Skeletal muscle satellite cell (primary cell): ENCODE measurements around the gene FCHSD1.

Source experiments
- H3K27me3 ChIP-seq: 2 replicates; pipeline ENCODE4 v1.7.0; 2013; ENCODE audit warnings: low read length; ENCODE audit not compliant: control insufficient read depth, insufficient read depth
- H3K36me3 ChIP-seq: 2 replicates; pipeline ENCODE4 v1.7.0; 2013; ENCODE audit warnings: mild to moderate bottlenecking, control low read depth, low read length; ENCODE audit not compliant: insufficient read depth
- H3K4me1 ChIP-seq: 2 replicates; pipeline ENCODE4 v1.7.0; 2013; ENCODE audit warnings: low read length; ENCODE audit not compliant: control insufficient read depth, insufficient read depth
- H3K4me2 ChIP-seq: 2 replicates; pipeline ENCODE4 v1.7.0; 2013; ENCODE audit warnings: mild to moderate bottlenecking, low read length
- H3K4me3 ChIP-seq: 2 replicates; pipeline ENCODE4 v1.7.0; 2013; ENCODE audit warnings: low read length
- H3K9ac ChIP-seq: 2 replicates; pipeline ENCODE4 v1.7.0; 2013; ENCODE audit warnings: mild to moderate bottlenecking, low read depth, low read length, moderate library complexity
- H3K9me3 ChIP-seq: replicated peaks from 2 replicates; pipeline ENCODE4 v1.7.0; 2013; ENCODE audit warnings: mild to moderate bottlenecking, control low read depth, low read length

The FCHSD1 gene

GRCh38 chr5:141638771-141639170 is 12.4 kb downstream of the FCHSD1 start:
- Histone ChIP-seq H3K4me2 (no peak overlapping the region), H3K27me3 (no peaks in the 10 kb centered on the region), H3K9me3 (no peaks in the 10 kb centered on the region), H3K36me3 (peaks cover 21% of the 10 kb centered on the region), H3K9ac (no peak overlapping the region), H3K4me1 (peaks cover 28% of the 10 kb centered on the region), H3K4me3 (no peak overlapping the region)

GRCh38 chr5:141637767-141638419 is 13.3 kb downstream of the FCHSD1 start:
- peaks cover 28% of the 10 kb centered on the region for H3K4me1 ChIP-seq
- no peaks in the 10 kb centered on the region for H3K27me3 ChIP-seq
- peak overlapping the region; percentile 90 for H3K4me3 ChIP-seq
- peak overlapping the region; percentile 89 for H3K9ac ChIP-seq
- H3K9me3 ChIP-seq = no peaks in the 10 kb centered on the region
- peak overlapping the region; percentile 94 for H3K4me2 ChIP-seq
- H3K36me3 ChIP-seq = peaks cover 17% of the 10 kb centered on the region

- no peaks in the 10 kb centered on the region for H3K27me3 ChIP-seq
- H3K9ac ChIP-seq = peak overlapping the region; percentile 89
- H3K4me1 ChIP-seq = peaks cover 28% of the 10 kb centered on the region
- H3K36me3 ChIP-seq = peaks cover 18% of the 10 kb centered on the region
- H3K4me3 ChIP-seq = peak overlapping the region; percentile 90
- H3K4me2 ChIP-seq = peak overlapping the region; percentile 94
- no peaks in the 10 kb centered on the region for H3K9me3 ChIP-seq
These were observed 14.0 kb downstream of the FCHSD1 start for GRCh38 chr5:141637123-141637766.

GRCh38 chr5:141636413-141637122 is 14.7 kb downstream of the FCHSD1 start, which contains the start of the genes HDAC3 and RELL2:
HDAC3 (minus strand) TSS chr5:141636849; CDS start chr5:141636790, 59 bp downstream.
RELL2 (plus strand) TSS chr5:141636997; CDS start chr5:141638226, 1,229 bp downstream.
- Histone ChIP-seq H3K4me1 (peaks cover 21% of the 10 kb centered on the region), H3K4me3 (peak within 1 kb of the TSS; percentile 90), H3K9me3 (no peaks in the 10 kb centered on the region), H3K27me3 (no peaks in the 10 kb centered on the region), H3K9ac (peak within 1 kb of the TSS; percentile 89), H3K36me3 (peaks cover 15% of the 10 kb centered on the region), H3K4me2 (peak within 1 kb of the TSS; percentile 94)

GRCh38 chr5:141636106-141636412 is 15.2 kb downstream of the FCHSD1 start:
- H3K4me1 ChIP-seq = peaks cover 19% of the 10 kb centered on the region
- H3K27me3 ChIP-seq = no peaks in the 10 kb centered on the region
- H3K4me2 ChIP-seq = peak overlapping the region; percentile 94
- H3K9me3 ChIP-seq = no peaks in the 10 kb centered on the region
- H3K9ac ChIP-seq = peak overlapping the region; percentile 89
- H3K36me3 ChIP-seq = peaks cover 16% of the 10 kb centered on the region
- H3K4me3 ChIP-seq = peak overlapping the region; percentile 90

DNA sequence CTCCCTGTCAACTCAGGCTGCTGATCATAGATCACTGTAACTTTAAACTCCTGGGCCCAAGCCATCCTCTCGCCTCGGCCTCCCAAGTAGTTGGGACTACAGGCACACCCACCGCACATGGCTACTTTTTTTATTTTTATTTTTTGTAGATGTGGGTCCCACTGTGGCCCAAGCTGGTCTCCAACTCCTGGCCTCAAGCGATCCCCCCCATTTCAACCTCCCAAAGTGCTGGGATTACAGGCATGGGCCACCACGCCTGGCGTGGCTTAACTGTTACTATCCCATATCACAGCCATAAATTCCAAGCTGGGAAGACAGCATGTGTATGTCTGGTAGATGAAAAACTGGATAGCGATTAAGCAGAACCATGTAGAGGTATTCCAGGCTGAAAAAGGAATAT is 15.6 kb downstream of the FCHSD1 start:
- no peaks in the 10 kb centered on the region for H3K27me3 ChIP-seq
- H3K4me1 ChIP-seq = peaks cover 19% of the 10 kb centered on the region
- H3K36me3 ChIP-seq = peaks cover 15% of the 10 kb centered on the region
- peak overlapping the region; percentile 89 for H3K9ac ChIP-seq
- no peaks in the 10 kb centered on the region for H3K9me3 ChIP-seq
- H3K4me2 ChIP-seq = peak overlapping the region; percentile 94
- peak overlapping the region; percentile 90 for H3K4me3 ChIP-seq

GRCh38 chr5:141634720-141635119 is 16.5 kb downstream of the FCHSD1 start:
- H3K36me3 ChIP-seq = peaks cover 24% of the 10 kb centered on the region
- no peak overlapping the region for H3K4me3 ChIP-seq

DNA sequence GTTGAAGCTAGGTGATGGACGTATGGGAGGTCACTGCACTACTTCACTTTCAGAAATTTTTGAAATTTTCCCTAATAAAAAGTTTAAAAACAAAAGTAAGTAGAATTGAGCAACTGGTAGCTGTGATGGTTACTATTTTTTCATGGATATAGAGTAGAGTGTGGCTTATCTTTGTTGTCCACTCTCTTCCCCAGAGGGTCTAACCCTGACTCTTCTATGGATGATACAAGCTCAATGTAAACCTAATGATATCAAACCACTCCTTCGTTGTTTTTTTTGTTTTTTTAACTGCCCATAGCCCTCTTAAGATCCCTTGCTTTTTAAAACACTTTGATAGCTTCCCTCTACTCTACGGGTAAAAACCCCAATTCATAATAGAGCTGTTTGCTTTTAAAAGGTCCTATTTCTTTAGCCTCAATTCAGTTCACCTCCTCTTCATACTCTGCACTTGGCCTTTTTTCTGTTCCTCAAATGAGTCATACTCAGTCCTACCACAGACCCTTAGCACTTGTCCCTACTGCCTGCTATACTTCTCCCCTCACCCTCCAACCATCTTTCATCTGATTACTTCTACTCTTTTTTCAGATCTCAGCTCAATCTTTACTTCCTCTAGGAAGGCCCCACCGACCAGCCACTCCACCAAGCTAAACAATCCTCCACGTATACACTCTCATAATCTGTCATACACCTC is 17.2 kb downstream of the FCHSD1 start:
- no peak overlapping the region for H3K4me3 ChIP-seq

More at GRCh38 chr5:141634720-141635119, 16.5 kb downstream of the FCHSD1 start:
- H3K9ac ChIP-seq = no peak overlapping the region
- no peaks in the 10 kb centered on the region for H3K9me3 ChIP-seq
- H3K27me3 ChIP-seq = no peaks in the 10 kb centered on the region
- peaks cover 19% of the 10 kb centered on the region for H3K4me1 ChIP-seq
- H3K4me2 ChIP-seq = no peak overlapping the region

GRCh38 chr5:141632650-141633049 is 18.6 kb downstream of the FCHSD1 start:
- Histone ChIP-seq H3K4me1 (peaks cover 12% of the 10 kb centered on the region), H3K4me2 (no peak overlapping the region), H3K36me3 (peaks cover 43% of the 10 kb centered on the region), H3K27me3 (no peaks in the 10 kb centered on the region), H3K4me3 (no peak overlapping the region), H3K9ac (no peak overlapping the region), H3K9me3 (no peaks in the 10 kb centered on the region)

More for the DNA sequence above, 17.2 kb downstream of the FCHSD1 start:
- Histone ChIP-seq H3K4me1 (peaks cover 19% of the 10 kb centered on the region), H3K9ac (no peak overlapping the region), H3K36me3 (peaks cover 30% of the 10 kb centered on the region), H3K27me3 (no peaks in the 10 kb centered on the region), H3K4me2 (no peak overlapping the region), H3K9me3 (no peaks in the 10 kb centered on the region)

GRCh38 chr5:141630570-141631140 is 20.6 kb downstream of the FCHSD1 start:
- Histone ChIP-seq H3K27me3 (no peaks in the 10 kb centered on the region), H3K36me3 (peaks cover 56% of the 10 kb centered on the region), H3K4me2 (no peak overlapping the region), H3K9me3 (no peaks in the 10 kb centered on the region), H3K9ac (no peak overlapping the region), H3K4me3 (no peak overlapping the region), H3K4me1 (peaks cover 5% of the 10 kb centered on the region)
